Lung microvascular endothelial cell (primary cell): ENCODE measurements around the gene PTPRN2. TPM values are rescaled to one million over a fixed set of nuclear protein-coding genes. Genes with fewer than 3 reads are reported as not detected.
"Not testable (repeated sequence)": the region's sequence is repeated elsewhere in the genome, so short reads cannot be mapped to it uniquely, and the experiment has no call there.

Source experiments
- DNase-seq, 2 donors: peaks; one replicate each; pipeline versions ENCODE4 v3.0.0 to v3.0.0-alpha.2; 2010; ENCODE audit warnings: low read depth in 2 of 2
- total RNA-seq: library from RNA; depleted of rRNA; stranded (reverse); fragments of >200 nt; gene quantifications from 2 replicates; pipeline ENCODE4 v1.2.1, GENCODE V29; 2014

PTPRN2 gene
- total RNA-seq, 1 donor from 2014 or later: 4.6 TPM

GRCh38 chr7:157937406-157937805 is 650.2 kb downstream of the PTPRN2 start:
- DNase-seq: no peak

DNA sequence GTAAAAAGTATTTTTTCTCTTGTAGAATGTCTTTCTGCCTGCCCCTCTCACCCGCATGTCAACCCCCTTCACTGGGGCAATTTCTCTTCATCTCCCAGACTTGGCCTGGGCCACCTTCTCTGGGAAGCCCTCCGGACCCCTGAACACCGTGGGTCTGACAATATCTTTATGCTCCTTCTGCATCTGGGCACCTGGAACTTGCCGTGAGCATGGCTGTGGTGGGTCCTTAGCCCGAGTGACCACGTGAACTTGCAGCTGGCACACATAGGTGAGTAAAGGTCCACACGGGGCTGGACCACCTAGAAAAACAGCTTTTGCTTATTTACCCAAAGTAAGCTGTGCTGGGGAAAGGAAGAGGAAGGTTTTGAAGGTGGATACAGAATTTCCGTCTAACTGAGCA is 650.6 kb downstream of the PTPRN2 start:
- no peak for DNase-seq

DNA sequence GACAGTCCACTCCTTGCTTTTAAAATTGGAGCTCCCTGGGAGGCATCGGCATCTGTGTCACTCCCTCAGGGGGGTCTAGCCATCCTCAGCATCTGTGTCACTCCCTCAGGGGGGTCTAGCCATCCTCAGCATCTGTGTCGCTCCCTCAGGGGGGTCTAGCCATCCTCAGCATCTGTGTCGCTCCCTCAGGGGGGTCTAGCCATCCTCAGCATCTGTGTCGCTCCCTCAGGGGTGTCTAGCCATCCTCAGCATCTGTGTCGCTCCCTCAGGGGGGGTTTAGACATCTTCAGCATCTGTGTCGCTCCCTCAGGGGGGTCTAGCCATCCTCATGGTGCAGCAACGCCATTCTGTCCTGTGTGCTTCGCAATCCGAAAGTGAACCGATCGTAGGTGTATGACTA is 651.9 kb downstream of the PTPRN2 start:
- not testable (repeated sequence) for DNase-seq

DNA sequence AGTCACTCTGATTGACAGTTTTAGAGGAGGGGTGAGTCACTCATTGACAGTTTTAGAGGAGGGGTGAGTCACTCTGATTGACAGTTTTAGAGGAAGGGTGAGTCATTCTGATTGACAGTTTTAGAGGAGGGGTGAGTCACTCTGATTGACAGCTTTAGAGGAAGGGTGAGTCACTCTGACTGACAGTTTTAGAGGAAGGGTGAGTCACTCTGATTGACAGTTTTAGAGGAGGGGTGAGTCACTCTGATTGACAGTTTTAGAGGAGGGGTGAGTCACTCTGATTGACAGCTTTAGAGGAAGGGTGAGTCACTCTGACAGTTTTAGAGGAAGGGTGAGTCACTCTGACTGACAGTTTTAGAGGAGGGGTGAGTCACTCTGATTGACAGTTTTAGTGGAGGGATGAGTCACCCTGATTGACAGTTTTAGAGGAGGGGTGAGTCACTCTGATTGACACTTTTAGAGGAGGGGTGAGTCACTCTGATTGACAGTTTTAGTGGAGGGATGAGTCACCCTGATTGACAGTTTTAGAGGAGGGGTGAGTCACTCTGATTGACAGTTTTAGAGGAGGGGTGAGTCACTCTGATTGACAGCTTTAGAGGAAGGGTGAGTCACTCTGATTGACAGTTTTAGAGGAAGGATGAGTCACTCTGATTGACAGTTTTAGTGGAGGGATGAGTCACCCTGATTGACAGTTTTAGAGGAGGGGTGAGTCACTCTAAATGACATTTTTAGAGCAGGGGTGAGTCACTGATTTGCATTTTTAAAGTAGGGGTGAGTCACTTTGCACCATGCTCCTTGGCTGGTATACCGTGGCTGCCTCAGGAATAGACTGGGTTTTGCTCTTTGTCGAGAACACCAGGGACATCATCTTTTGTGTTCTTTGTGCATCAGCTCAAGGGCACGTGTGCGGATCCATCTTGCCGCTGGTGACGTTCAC is 654.1 kb downstream of the PTPRN2 start:
- DNase-seq: not testable (repeated sequence)

GRCh38 chr7:157932498-157933218 is 655.0 kb downstream of the PTPRN2 start:
- DNase-seq: no peak

DNA sequence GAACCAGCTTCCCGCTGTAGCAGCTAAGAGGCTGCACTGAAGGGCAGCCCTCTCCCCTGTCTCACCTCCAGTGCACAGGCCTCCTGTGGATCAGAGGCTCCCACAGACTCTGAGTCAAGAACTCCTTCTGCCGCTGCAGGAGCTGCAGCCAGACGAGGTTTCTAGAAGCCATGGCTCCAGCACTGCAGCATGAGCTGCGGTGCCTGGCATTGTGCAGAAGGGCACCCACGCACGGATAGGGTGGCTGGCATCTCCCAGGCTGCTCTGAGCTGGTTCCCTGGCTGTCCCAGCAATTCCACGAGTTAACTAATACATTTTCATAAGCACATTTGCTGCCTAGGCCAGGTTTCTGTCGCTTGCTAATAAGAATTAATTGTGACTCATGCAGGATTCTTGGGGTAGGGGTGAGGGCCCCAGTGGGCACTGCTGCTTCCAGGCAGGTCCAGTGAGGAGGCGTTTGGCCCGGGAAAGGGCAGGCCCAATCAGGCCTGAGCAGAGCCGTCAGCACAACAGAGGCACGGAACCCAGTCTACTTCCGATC is 656.6 kb downstream of the PTPRN2 start:
- DNase-seq: no peak

- DNase-seq: no peak
Observed at GRCh38 chr7:157930441-157930840, 657.2 kb downstream of the PTPRN2 start.

- DNase-seq: no peak
Observed at GRCh38 chr7:157929671-157930070, 658.0 kb downstream of the PTPRN2 start.

DNA sequence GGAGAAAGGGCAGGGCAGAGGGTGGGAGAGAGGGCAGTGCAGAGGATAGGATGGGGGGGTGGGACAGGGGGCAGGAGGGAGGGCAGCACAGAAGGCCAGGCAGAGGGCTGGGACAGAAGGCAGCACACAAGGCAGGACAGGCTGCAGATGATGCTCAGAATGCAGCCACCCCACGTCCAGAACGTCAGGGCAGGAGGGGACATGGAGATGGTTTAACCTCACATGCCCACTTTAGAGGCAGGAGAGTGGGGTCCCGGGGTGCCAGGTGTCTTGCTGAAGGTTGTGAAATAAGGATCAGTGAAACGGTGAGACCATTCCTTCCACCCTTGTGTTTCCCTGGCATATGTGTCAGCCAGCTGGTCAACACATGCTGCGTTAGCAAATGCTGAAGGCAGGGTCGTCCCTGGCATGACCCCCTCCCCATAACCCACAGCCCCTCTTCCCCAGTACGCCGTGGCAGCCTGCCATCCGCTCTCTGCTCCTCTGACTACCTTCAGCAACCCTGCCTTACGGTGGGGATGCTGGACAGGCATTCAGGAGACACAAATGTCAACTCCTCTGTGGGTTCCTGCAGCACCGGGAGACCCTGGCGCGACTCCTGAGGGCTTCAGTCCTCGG is 658.7 kb downstream of the PTPRN2 start:
- DNase-seq: no peak

- no peak for DNase-seq
Observed at GRCh38 chr7:157928171-157928794, 659.3 kb downstream of the PTPRN2 start.

- no peak for DNase-seq
Observed at GRCh38 chr7:157927313-157927925, 660.2 kb downstream of the PTPRN2 start.

DNA sequence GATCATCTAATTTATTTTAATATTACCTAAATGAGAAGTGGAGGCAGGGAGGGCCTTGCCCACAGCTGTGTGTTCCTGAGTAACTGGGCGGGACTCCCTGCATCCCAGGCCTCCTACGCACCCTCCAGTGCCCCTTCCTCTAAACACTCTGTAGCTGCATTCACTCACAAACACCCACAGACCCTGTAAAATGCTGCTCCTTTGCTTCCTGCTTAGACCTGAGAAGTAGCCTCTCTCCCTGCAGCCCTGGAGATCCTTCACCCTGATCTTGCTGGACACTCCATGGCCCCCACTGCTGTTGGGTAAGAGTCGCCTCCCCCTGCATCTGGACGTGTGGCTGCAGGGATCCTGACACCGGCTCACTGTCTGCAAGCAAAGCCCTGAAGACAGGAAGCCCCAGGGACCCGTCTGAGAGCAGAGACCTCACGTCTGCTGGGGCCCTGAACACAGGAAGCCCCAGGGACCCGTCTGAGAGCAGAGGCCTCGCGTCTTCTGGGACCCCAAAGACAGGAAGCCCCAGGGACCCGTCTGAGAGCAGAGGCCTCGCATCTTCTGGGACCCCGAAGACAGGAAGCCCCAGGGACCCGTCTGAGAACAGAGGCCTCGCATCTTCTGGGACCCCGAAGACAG is 661.0 kb downstream of the PTPRN2 start:
- DNase-seq: no peak

DNA sequence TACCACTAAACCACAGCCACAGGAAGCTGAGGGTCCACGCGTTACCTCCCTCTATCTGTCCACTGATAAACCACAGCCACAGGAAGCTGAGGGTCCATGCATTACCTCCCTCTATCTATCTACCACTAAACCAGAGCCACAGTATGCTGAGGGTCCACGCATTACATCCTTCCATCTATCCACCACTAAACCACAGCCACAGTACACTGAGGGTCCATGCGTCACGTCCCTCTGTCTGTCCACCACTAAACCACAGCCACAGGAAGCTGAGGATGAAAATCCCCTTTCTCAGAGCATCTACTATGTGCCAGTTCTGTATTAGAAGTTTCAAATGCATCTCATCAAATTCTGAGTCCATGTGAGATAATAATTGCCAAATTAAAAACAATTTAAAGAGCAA is 661.5 kb downstream of the PTPRN2 start:
- DNase-seq: no peak

GRCh38 chr7:157925383-157925875 is 662.2 kb downstream of the PTPRN2 start:
- no peak for DNase-seq

- no peak for DNase-seq
Observed at GRCh38 chr7:157923903-157924630, 663.6 kb downstream of the PTPRN2 start.

- no peak for DNase-seq
Observed at GRCh38 chr7:157922576-157922975, 665.0 kb downstream of the PTPRN2 start.

GRCh38 chr7:157918326-157919080 is 669.1 kb downstream of the PTPRN2 start:
- no peak for DNase-seq

- DNase-seq: no peak
Observed at GRCh38 chr7:157916946-157917640, 670.5 kb downstream of the PTPRN2 start.
